Fibroblast of gingiva (primary cell): ENCODE measurements around the gene ING4.

ENCODE experiments used
- DNase-seq: peaks from one replicate; pipeline ENCODE4 v3.0.0-alpha.2; 2011; ENCODE audit warnings: low read depth

The ING4 gene

DNA sequence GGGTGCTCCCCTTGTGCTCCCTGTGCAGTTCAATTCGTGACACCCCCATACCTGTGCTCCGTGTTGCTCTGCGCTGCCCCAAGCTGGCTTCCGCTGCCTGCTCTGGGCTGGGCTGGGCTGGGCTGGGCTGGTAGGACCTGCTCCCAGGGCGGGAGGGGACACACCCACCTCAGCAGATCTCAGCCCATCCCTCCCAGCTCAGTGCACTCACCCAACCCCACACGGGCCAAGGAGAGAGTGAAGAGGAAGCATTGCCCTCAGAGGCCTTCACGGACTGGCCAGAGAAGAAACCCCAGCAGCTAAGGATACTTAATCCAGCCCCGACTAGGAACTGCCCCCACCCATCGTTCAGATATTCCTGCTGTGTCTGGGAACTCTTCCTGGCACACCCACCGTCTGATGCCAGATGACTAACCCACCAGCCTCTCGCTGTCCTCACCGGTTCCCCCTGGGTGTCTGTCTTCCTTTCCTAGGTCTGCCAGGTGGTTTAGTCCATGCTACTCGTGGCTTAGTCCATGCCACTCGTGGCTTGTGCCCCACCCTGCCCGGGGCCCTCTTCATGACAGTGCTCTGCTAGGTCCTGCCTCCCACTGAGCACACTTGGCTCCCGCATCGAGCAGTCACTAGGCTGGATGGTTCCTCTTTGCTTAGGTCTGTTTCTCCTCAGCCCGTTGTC lies 26.9 kb downstream of the ING4 start, which contains the start of gene LPAR5:
Gene LPAR5 (minus strand): TSS at position 104 of the 676 bp plus-strand sequence. CDS start 14,711 bp downstream, outside the sequence.
- DNase-seq, result no peak

DNA sequence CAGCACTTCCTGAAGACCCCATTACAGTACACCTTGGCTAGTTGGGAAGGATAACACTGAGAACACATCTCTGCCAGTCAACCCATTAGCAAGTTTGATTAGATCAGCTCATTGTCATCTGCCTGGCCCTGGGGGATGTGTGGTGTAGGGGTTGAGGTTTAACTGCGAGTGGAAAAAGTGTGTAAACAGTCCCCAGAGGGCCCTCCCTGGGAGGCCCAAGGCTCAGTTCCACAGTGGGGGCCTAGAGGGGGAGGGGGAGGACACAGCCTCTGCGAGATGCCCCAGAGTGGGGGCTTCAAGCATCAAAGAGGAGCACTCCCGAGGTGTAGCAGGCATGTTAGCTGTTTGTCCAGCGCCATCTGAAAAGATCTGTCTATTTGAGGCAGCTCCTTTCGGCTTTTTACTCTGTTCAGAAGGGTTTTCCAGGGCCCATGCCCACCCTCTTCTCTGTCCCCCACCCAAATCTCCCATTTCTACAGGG lies 27.5 kb downstream of the ING4 start:
- no peak for DNase-seq

DNA sequence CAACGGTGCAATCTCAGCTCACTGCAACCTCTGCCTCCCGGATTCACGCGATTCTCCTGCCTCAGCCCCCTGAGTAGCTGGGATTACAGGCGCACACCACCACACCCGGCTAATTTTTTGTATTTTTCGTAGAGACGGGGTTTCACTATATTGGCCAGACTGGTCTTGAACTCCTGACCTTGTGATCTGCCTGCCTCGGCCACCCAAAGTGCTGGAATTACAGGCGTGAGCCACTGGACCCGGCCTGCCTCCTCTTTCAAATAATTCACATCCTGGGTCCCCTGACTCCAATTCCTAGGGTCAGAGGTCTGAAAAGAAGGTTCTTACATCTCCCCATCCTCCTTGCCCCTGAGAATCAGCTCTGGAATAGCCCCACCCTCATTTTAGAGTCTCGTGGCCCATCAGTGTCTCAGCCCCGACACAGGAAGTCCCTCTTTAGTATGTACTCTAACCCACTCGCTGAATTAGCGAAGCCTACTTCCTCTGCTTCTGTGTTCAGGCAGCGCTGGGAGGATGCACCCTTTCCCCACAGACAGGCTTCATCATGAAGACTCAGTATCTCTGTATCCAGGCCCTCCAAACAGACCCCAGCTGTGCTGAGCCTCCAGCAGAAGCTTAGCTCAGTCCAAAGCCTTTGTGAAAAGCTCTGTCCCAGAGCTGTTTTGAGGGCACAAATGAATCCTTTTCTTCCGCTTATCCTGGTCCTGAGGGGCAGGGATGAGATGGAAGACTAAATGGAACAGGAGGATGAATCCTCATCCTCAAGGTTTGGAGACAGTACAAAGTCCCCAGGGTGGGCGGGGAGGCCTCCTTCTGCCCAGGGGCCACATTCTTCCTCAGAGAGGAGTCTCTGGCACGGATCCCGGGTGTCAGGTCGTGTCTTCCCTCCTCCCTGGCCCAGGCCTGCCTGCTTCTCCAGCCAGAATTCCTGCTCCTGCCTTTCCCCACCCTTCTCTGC lies 30.6 kb downstream of the ING4 start:
- no peak for DNase-seq

- no peak for DNase-seq
Measured at GRCh38 chr12:6631549-6631961, 31.4 kb downstream of the ING4 start.

GRCh38 chr12:6630736-6631135 lies 32.2 kb downstream of the ING4 start:
- DNase-seq, result no peak

- no peak for DNase-seq
Measured at GRCh38 chr12:6627616-6628015, 35.3 kb downstream of the ING4 start.

- no peak for DNase-seq
Measured at GRCh38 chr12:6626654-6627283, 36.1 kb downstream of the ING4 start.

DNA sequence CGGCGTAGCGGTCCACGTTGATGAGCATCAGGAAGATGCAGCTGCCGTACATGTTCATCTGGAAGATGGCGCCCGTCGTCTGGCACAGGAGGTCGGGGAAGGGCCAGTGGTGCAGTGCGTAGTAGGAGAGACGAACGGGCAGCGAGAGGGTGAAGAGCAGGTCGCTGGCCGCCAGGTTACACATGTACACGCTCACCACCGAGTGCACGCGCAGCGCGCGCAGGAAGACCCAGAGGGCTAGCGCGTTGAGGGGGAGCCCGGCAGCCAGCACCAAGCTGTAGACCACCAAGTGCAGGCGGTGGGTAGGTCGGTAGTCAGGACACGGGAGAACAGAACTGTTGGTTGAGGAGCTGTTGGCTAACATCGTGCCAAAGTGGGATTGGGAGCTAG lies 42.0 kb downstream of the ING4 start:
- no peak for DNase-seq

GRCh38 chr12:6620137-6620884 lies 42.6 kb downstream of the ING4 start:
- DNase-seq, result peak; percentile 18

DNA sequence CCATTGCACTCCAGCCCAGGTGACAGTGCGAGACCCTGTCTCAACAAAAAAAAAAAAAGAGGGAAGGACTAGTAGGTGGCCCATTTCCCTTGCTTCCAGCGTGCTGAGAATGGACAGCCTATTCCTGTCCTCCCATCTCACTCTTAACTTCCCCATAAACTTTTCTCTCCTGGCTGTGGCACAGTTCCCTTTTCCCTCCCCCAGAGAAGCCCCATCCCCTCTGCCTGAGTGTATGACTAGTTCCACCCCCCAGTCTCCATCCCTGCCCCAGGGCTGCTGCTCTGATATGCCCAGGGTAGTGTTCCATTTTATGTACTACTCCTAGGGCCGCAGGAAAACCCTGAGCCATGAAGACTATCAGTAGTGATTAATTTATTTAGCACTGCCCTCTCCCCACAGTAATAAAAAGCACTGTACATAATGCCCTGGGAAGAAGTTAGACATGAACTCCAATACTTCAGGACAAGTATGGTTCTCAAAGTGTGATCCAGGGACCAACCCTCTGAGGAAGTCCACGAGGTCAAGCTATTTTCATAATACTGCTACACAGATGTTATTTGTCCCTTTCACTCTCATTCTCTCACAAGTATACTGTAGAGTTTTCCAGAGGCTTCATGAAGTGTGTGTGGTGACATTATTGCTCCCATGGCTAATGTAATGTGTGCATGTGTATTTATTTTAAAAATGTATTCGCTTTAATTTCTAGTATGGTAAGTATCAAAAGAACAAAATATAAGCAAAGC lies 44.3 kb downstream of the ING4 start:
- DNase-seq, result no peak

GRCh38 chr12:6615802-6616201 lies 47.1 kb downstream of the ING4 start:
- no peak for DNase-seq

GRCh38 chr12:6614513-6615172 lies 48.3 kb downstream of the ING4 start:
- DNase-seq, result no peak

DNA sequence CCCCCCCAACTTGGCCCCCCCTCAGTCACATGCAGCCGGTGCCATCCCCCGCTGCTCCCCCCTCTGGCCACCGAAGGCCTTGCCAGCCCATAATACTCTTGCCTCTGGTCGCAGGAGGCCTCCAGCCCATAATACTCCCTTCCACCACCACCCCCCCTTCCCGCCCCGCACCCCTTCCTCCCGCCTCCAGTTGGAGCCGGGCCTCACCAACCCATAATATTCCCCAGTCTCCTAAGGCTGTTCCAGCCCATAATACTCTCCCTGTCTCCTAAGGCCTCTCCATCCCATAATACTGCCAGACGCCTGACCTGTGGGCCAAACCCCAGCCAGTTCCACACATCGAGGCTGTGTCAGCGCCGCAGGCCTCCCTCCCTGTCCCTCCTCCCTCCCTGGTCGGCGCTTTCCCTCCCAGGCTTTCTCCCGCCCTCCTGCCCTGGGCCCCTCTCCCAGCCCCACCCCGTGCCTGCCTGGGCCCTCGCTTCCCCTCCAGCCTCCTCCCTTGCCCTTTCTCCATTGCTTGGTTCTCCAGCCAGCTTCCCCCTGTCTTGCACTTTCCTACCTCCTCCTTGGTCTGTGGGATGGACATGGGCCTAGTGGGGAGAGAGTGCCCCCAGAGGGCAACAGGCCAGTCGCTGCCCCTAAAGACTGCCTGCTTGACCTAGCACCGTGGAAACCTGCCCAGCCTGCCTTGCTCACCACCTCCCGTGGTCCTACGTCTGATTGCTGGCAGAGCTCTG lies 49.0 kb downstream of the ING4 start:
- peak; percentile 97 for DNase-seq

- peak; percentile 63 for DNase-seq
Measured at GRCh38 chr12:6613015-6613775, 49.7 kb downstream of the ING4 start.

- no peak for DNase-seq
Measured at GRCh38 chr12:6612652-6613014, 50.3 kb downstream of the ING4 start.

DNA sequence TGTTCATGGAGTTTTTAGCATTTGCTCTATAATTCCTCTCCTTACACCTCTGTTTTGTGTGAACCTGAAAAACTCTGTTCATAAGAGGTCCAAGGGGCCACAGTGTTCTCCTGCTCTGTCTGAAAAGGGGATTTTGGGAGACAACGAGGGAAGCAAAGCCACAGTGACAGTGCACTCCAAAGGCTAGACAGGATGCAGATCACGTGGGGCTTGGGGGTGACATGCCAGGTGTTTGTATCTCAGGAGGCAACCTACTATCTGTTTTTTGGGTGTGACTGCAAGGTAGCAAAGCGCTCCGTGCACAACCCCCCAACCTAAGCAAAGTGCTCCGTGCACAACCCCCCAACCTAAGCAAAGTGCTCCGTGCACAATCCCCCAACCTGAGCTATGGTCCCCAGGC lies 50.7 kb downstream of the ING4 start:
- DNase-seq, result no peak

DNA sequence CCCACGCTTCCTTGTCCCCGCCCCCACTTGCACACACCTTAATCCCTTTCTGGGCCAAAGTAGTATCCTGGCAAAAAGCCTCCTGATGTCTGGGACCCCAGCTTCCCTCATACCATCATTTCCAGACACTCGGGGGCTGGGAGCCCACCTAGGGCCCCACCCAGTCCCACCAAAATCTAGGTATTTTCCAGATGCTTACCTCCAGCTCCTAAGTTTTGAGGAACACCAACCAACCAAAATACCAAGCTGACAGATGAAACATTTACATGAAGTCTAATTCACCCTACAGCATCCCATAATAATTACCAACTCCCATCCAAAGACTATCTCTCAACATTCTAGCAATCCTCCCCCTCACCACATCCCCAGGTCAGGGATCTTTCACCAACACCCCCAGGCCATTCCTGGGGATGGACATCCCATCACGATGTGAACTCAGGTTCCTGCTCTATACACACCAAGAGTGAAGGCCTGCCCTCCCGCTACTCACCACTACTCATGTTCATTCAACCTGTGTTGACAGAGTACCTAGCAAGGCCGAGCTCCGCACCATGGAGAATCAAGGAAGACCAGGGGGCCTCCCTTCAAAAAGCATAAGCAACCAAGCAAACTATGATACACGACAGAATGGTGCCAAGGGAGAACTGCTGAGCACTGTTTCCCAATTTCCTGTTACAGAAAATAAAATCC lies 54.2 kb downstream of the ING4 start:
- DNase-seq, result no peak

- no peak for DNase-seq
Measured at GRCh38 chr12:6607751-6608591, 54.9 kb downstream of the ING4 start.
